ENCODE measurements around the gene PBX3.

DNA sequence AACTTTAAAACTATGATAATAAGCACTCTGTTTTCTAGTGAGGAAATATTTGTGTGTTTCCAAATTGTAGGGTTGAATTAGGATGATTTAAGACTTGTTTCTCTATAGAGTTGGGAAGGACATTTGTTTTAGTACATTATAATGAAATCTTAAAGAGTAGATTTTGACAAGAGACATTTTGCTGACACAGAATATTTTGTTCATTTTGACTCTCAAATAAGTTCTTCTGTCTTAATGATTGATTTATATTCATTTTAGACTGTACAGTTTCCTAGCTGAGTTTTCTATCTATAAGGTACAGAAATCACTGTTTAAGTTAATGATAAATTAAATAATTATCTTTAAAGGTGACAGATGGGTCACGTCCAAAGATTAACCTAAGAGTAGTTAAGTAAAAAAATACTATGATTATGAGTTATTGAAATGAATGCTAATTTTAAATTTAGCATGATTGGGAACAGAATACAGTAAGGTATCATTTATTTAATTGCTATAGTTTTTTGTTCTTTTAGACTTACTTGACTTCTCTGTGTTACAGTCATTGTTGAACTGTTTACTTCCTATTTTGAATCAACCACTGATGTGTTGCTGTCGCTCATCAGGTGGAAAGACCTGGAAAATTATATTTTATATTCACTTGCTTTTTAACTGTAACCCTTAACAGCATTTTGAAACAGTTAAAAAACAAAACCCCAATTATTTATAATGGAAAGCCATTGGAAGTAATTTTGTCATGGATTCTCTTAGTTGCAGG is 19.5 kb downstream of the PBX3 start:
- no peak for TF ChIP-seq POLR2A (IDR thresholded peaks at IDR 0.05)
- TF ChIP-seq, protein P1, sequence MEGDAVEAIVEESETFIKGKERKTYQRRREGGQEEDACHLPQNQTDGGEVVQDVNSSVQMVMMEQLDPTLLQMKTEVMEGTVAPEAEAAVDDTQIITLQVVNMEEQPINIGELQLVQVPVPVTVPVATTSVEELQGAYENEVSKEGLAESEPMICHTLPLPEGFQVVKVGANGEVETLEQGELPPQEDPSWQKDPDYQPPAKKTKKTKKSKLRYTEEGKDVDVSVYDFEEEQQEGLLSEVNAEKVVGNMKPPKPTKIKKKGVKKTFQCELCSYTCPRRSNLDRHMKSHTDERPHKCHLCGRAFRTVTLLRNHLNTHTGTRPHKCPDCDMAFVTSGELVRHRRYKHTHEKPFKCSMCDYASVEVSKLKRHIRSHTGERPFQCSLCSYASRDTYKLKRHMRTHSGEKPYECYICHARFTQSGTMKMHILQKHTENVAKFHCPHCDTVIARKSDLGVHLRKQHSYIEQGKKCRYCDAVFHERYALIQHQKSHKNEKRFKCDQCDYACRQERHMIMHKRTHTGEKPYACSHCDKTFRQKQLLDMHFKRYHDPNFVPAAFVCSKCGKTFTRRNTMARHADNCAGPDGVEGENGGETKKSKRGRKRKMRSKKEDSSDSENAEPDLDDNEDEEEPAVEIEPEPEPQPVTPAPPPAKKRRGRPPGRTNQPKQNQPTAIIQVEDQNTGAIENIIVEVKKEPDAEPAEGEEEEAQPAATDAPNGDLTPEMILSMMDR (IDR thresholded peaks at IDR 0.05), result no peak
